Common myeloid progenitor, CD34-positive (primary cell): ENCODE measurements around the gene SLC26A8.
A peak's percentile ranks its signal among the peaks of the same experiment; 100 is the strongest.
"Not testable (repeated sequence)": the region's sequence is repeated elsewhere in the genome, so short reads cannot be mapped to it uniquely, and the experiment has no call there.

Source experiments
- CTCF ChIA-PET: fragments of 350-600 bp; sonication (Branson Sonifier 250); formaldehyde crosslinking; loops from one replicate; lab custom pipeline; 2021; ENCODE audit warnings: antibody characterized with exemption; lab: Charles Lee
- POLR2A ChIA-PET: fragments of 350-600 bp; sonication (Branson Sonifier 250); formaldehyde crosslinking; loops from one replicate; lab custom pipeline; 2021; ENCODE audit warnings: antibody characterized with exemption; lab: Charles Lee
- DNase-seq, 3 donors: peaks; one replicate each; pipeline versions ENCODE4 v3.0.0 to v3.0.0-alpha.2; 2013
- H3K27ac ChIP-seq, 2 experiments: 1 replicate in 1 of 2; 2 replicates in 1 of 2; pipeline ENCODE4 v1.7.0; 2013; ENCODE audit warnings: inconsistent platforms in 2 of 2, low read length in 2 of 2, mild to moderate bottlenecking in 2 of 2, low read depth in 1 of 2, moderate library complexity in 1 of 2; ENCODE audit not compliant: severe bottlenecking in 2 of 2, insufficient read depth in 1 of 2, poor library complexity in 1 of 2
- H3K27me3 ChIP-seq, 5 experiments: replicated peaks in 2 of 5; 1 replicate in 3 of 5; 2 replicates in 2 of 5; pipeline versions ENCODE4 v1.6.1 to v1.7.0; 2013; ENCODE audit warnings: low read length in 4 of 5, mild to moderate bottlenecking in 2 of 5, moderate library complexity in 2 of 5, inconsistent platforms in 1 of 5; ENCODE audit not compliant: insufficient read depth in 5 of 5, control insufficient read depth in 4 of 5
- H3K36me3 ChIP-seq, 4 experiments: 1 replicate in 2 of 4; 2 replicates in 2 of 4; pipeline versions ENCODE4 v1.6.1 to v1.7.0; 2013; ENCODE audit warnings: low read length in 3 of 4, control low read depth in 1 of 4, mild to moderate bottlenecking in 1 of 4; ENCODE audit not compliant: control insufficient read depth in 4 of 4, insufficient read depth in 4 of 4
- H3K4me1 ChIP-seq, 4 experiments: 1 replicate in 3 of 4; 2 replicates in 1 of 4; pipeline versions ENCODE4 v1.6.1 to v1.7.1; 2013; ENCODE audit warnings: low read length in 3 of 4, mild to moderate bottlenecking in 3 of 4, control low read depth in 1 of 4, inconsistent platforms in 1 of 4, moderate library complexity in 1 of 4; ENCODE audit not compliant: control insufficient read depth in 4 of 4, insufficient read depth in 4 of 4; ENCODE audit errors: control extremely low read depth in 1 of 4
- H3K4me3 ChIP-seq, 7 experiments: 1 replicate in 4 of 7; 2 replicates in 3 of 7; pipeline versions ENCODE4 v1.5.1 to v1.7.0; 2013; ENCODE audit warnings: mild to moderate bottlenecking in 7 of 7, low read length in 6 of 7, moderate library complexity in 6 of 7, inconsistent platforms in 2 of 7, low read depth in 2 of 7, control low read depth in 1 of 7; ENCODE audit not compliant: insufficient read depth in 4 of 7, control insufficient read depth in 1 of 7; ENCODE audit errors: extremely low read depth in 1 of 7
- H3K9me3 ChIP-seq, 5 experiments: 1 replicate in 4 of 5; 2 replicates in 1 of 5; pipeline versions ENCODE4 v1.6.1 to v1.7.1; 2013; ENCODE audit warnings: low read length in 4 of 5, mild to moderate bottlenecking in 2 of 5, inconsistent platforms in 1 of 5, low read depth in 1 of 5, moderate library complexity in 1 of 5; ENCODE audit not compliant: control insufficient read depth in 4 of 5, insufficient read depth in 2 of 5; ENCODE audit errors: control extremely low read depth in 1 of 5
- WGBS: methylation state at CpG from one replicate; pipeline ENCODE4 v1.1.5; 2013; ENCODE audit not compliant: insufficient coverage; 5-methylcytosine and 5-hydroxymethylcytosine counted together

Gene SLC26A8

DNA sequence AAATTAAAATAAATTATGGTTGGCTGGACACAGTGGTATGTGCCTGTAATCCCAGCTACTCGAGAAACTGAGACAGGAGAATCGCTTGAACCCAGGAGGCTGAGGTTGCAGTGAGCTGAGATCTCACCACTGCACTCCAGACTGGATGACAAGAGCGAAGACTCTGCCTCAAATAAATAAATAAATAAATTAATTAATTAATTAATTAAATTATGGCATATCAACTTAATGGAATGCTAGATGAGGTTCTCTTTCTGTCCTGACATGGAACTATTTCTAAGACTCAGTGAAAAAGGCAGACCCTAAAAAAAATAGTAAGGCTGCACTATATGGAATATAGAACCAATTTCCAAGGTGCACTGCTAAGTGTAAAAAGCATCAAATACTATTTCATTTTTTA, 108.4 kb downstream of the SLC26A8 start:
- H3K27ac ChIP-seq, result no peak overlapping the region
- peaks cover 0 to 8% (median 6%) of the 10 kb centered on the region in 5 experiments for H3K9me3 ChIP-seq
- H3K4me3 ChIP-seq, result no peak overlapping the region
- POLR2A ChIA-PET, result no interaction called here
- CTCF ChIA-PET, result interaction anchor here (1.2 to 2.6 kb wide), 2 partner anchors 13 to 179 kb away, joined by 3 to 8 read pairs; no protein-coding TSS in a partner anchor
- 100% methylated on average over 2 of the region's 3 CpGs for WGBS
- peaks cover 9 to 28% (median 23%) of the 10 kb centered on the region in 4 experiments for H3K4me1 ChIP-seq
- H3K36me3 ChIP-seq, result peaks cover 10 to 37% (median 27%) of the 10 kb centered on the region in 4 experiments
- H3K27me3 ChIP-seq, result no peaks in the 10 kb centered on the region
- DNase-seq, result no peak

DNA sequence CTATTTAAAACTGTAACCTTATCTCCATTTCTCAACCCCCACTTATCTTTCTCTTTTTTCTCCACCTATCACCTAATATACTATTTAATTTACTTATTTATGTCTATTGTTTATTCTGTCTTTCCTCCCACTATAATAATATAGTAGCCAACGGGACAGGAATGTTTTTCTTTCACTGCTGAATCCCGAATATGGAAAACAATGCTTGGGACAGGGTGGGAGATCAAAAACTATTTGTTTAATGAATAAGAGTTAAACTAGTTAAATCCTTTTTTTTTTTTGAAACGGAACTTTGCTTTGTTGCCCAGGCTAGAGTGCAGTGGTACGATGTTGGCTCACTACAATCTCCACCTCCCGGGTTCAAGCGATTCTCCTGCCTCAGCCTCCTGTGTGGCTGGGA, 109.9 kb downstream of the SLC26A8 start:
- Histone ChIP-seq H3K4me3 (no peak overlapping the region), H3K9me3 (peaks cover 3 to 22% (median 12%) of the 10 kb centered on the region in 5 experiments), H3K27ac (no peak overlapping the region), H3K27me3 (no peaks in the 10 kb centered on the region), H3K4me1 (peaks cover 0 to 21% (median 19%) of the 10 kb centered on the region in 4 experiments), H3K36me3 (peaks cover 13 to 52% (median 40%) of the 10 kb centered on the region in 4 experiments)
- CTCF ChIA-PET, result no interaction called here
- POLR2A ChIA-PET, result no interaction called here
- 98% methylated on average over 6 of the region's 6 CpGs for WGBS
- no peak for DNase-seq

DNA sequence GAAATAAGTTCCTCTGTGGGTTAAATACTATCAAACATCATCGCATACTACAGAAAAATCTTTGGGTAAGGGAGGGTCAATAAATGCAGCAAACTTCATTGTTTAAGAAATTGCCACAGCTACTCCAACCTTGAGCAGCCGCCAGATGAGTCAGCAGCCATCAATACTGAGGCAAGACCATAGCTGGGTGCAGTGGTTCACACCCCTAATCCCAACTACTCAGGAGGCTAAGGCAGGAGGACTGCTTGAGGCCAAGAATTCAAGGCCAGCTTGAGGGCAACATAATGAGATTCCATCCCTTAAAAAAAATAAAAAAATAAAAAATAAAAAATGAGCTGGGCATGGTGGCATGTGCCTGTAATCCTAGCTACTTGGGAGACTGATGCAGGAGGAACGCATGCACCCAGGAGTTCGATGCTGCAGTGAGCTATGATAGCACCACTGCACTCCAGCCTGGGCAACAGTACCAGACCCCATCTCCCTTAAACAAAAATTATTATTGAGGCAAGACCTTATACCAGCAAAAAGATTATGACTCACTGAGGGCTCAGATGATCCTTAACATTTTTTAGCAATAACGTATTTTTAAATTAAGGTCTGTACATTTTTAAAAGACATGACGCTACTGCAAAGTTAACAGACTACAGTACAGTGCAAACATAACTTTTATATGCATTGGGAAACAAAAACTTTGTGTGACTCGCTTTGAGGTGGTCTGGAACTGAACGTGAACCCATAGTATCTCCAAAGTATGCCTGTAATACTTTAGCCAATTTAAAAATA, 112.4 kb downstream of the SLC26A8 start:
- ChIA-PET POLR2A (no interaction called here), CTCF (interaction anchor here (0.8 to 1.8 kb wide), 3 partner anchors 10 to 39 kb away, joined by 3 to 4 read pairs (median 4); no protein-coding TSS in a partner anchor)
- Histone ChIP-seq H3K4me3 (no peak overlapping the region), H3K27ac (no peak overlapping the region), H3K9me3 (peaks cover 4 to 37% (median 23%) of the 10 kb centered on the region in 5 experiments), H3K27me3 (no peaks in the 10 kb centered on the region), H3K36me3 (peaks cover 15 to 66% (median 49%) of the 10 kb centered on the region in 4 experiments), H3K4me1 (no peaks in the 10 kb centered on the region)
- no peak for DNase-seq
- 100% methylated on average over 5 of the region's 8 CpGs for WGBS

DNA sequence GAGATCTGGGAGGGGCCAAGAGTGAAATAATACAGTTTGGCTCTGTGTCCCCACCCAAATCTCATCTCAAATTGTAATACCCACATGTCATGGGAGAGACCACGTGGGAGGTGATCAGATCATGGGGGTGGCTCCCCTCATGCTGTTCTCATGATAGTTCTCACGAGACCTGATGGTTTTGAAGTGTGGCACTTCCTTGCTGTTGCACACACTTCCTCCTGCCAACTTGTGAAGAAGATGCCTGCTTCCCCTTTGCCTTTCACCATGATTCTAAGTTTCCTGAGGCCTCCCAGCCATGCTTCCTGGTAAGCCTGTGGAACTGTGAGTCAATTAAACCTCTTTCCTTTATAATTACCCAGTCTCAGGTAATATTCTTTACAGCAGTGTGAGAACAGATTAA, 114.9 kb downstream of the SLC26A8 start:
- DNase-seq, H3K4me1 ChIP-seq, H3K27me3 ChIP-seq, POLR2A ChIA-PET, H3K27ac ChIP-seq, CTCF ChIA-PET, H3K4me3 ChIP-seq: not testable (repeated sequence)
- Histone ChIP-seq H3K36me3 (peaks cover 15 to 59% (median 47%) of the 10 kb centered on the region in 4 experiments), H3K9me3 (peaks cover 4 to 37% (median 23%) of the 10 kb centered on the region in 5 experiments)
- 93% methylated on average over 2 of the region's 2 CpGs for whole genome bisulfite sequencing

DNA sequence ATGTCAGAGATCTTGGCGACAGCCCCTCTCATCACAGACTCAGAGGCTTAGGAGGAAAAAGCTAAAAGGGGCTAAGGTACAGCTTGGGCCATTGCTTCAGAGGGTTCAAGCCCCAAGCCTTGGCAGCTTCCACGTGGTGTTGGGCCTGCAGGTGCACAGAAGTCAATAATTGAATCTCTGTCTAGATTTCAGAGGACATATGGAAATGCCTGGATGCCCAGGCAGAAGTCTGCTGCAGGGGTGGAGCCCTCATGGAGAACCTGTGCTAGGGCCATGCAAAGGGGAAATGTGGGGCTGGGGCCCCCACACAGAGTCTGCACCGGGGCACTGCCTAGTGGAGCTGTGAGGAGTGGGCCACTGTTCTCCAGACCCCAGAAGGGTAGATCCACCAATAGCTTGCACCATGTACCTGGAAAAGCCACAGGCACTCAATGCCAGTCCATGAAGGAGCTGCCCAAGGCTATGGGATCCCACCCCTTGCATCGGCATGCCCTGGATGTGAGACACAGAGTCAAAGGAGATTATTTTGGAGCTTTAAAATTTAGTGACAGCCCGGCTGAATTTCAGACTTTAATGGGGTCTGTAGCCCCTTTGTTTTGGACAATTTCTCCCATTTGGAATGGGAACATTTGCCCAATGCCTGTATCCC, 115.6 kb downstream of the SLC26A8 start:
- 95% methylated on average over 4 of the region's 5 CpGs for WGBS
- POLR2A ChIA-PET, H3K4me1 ChIP-seq, DNase-seq, H3K27ac ChIP-seq, H3K4me3 ChIP-seq, H3K27me3 ChIP-seq: not testable (repeated sequence)
- H3K36me3 ChIP-seq, result peaks cover 15 to 61% (median 46%) of the 10 kb centered on the region in 4 experiments
- H3K9me3 ChIP-seq, result peaks cover 4 to 37% (median 23%) of the 10 kb centered on the region in 5 experiments
- CTCF ChIA-PET, result interaction anchor here (1.0 kb wide), 1 partner anchor 10 kb away, joined by 3 read pairs; no protein-coding TSS in a partner anchor

DNA sequence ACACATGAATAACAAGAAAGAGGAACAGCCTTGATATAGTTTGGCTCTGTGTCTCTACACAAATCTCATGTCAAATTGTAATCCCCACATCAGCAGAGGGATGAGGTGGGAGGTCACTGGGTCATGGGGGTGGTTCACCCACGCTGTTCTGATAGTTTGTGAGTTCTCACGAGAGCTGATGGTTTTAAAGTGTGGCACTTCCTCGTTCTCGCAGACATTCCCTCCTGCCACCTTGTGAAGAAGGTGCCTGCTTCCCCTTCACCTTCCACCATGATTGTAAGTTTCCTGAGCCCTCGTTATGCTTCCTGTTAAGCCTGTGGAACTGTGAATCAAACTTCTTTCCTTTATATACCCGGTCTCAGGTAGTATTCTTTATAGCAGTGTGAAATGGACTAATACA, 116.7 kb downstream of the SLC26A8 start:
- Histone ChIP-seq H3K27me3 (no peaks in the 10 kb centered on the region), H3K9me3 (peaks cover 4 to 37% (median 23%) of the 10 kb centered on the region in 5 experiments), H3K27ac (no peak overlapping the region), H3K36me3 (peaks cover 9 to 60% (median 46%) of the 10 kb centered on the region in 4 experiments), H3K4me3 (no peak overlapping the region), H3K4me1 (no peaks in the 10 kb centered on the region)
- ChIA-PET CTCF (no interaction called here), POLR2A (no interaction called here)
- DNase-seq, result peak in 2 of 3 donors; percentile 34 to 51
- WGBS, result 66% methylated on average over 4 of the region's 6 CpGs

DNA sequence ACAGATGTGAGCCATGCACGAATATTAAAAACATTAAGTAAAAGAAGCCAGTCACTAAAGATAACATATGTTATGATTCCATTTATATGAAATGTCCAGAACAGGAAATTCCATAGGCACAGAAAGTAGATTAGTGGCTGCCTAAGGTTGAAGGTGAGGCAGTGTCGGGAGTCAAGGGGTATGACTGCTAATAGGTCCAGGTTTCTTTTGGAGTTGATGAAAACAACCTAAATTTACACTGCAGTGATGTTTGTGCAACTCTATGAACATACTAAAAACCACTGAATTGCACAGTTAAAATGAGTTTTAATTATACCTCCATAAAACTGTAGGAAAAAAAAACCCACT, 118.0 kb downstream of the SLC26A8 start:
- no peak for DNase-seq
- ChIA-PET POLR2A (no interaction called here), CTCF (no interaction called here)
- Histone ChIP-seq H3K4me1 (no peaks in the 10 kb centered on the region), H3K27me3 (no peaks in the 10 kb centered on the region), H3K4me3 (no peak overlapping the region), H3K9me3 (peaks cover 4 to 32% (median 21%) of the 10 kb centered on the region in 5 experiments), H3K36me3 (peaks cover 8 to 51% (median 35%) of the 10 kb centered on the region in 4 experiments), H3K27ac (no peak overlapping the region)
- WGBS, result 100% methylated on average over 1 of the region's 2 CpGs
